Measurements from ENCODE around the gene G3BP2. TPM values are rescaled to one million over a fixed set of nuclear protein-coding genes. Genes with fewer than 3 reads are reported as not detected.

The G3BP2 gene
- total and polyA plus RNA-seq, 2 experiments from 2014 or later, result 103 to 411 TPM

GRCh38 chr4:75643651-75644050 lies 29.6 kb downstream of the G3BP2 start:
- H3K4me2 ChIP-seq, result no peak overlapping the region
- H3K27ac ChIP-seq (ENCODE audit: low read depth), result peak overlapping the region; percentile 26; the same call in 1 of the 2 replicates
- H2AFZ ChIP-seq, result no peak overlapping the region
- H3K4me1 ChIP-seq (ENCODE audit: insufficient read depth), result no peaks in the 10 kb centered on the region
- no peak overlapping the region for H3K4me3 ChIP-seq
- TF ChIP-seq EZH2 (IDR thresholded peaks at IDR 0.05; ENCODE audit: low read depth, unreplicated experiment) (no peak), ETS1 (IDR thresholded peaks at IDR 0.05) (no peak), REST (IDR thresholded peaks at IDR 0.05; ENCODE audit: unreplicated experiment) (no peak), CREB1 (CRISPR knock-in tag; IDR thresholded peaks at IDR 0.05; ENCODE audit: low read depth) (no peak), ZNF462 (CRISPR knock-in tag; IDR thresholded peaks at IDR 0.05) (no peak), POLR2AphosphoS5 (IDR thresholded peaks at IDR 0.05; ENCODE audit: low read depth) (no peak), ZNF331 (CRISPR knock-in tag; IDR thresholded peaks at IDR 0.05; ENCODE audit: low read depth) (no peak), NANOG (IDR thresholded peaks at IDR 0.05; ENCODE audit: borderline replicate concordance) (no peak)
- peaks cover 24% of the 10 kb centered on the region; the same call in 1 of the 2 replicates for H4K20me1 ChIP-seq (replicated peaks; ENCODE audit: insufficient read depth)
- H3K27me3 ChIP-seq (ENCODE audit: insufficient read depth), result no peaks in the 10 kb centered on the region
- H3K9me2 ChIP-seq (ENCODE audit: insufficient read depth), result no peaks in the 10 kb centered on the region
- H3K27ac Mint-ChIP-seq, result no peak overlapping the region
- no peak overlapping the region for H3K4me3 Mint-ChIP-seq
- H3K36me3 ChIP-seq (ENCODE audit: insufficient read depth), result peaks cover 50% of the 10 kb centered on the region
- H3K79me2 ChIP-seq (replicated peaks; ENCODE audit: insufficient read depth), result peaks cover 8% of the 10 kb centered on the region
- H3K36me3 Mint-ChIP-seq (ENCODE audit: low read depth), result peaks cover 69% of the 10 kb centered on the region
- H3K4me1 Mint-ChIP-seq, result peaks cover 5% of the 10 kb centered on the region; the same call in 1 of the 3 replicates
- peaks cover 5% of the 10 kb centered on the region for H3K27me3 Mint-ChIP-seq (ENCODE audit: insufficient read depth, low read depth, poor library complexity)
- no peak for ATAC-seq
- peaks cover 10% of the 10 kb centered on the region for H3F3A ChIP-seq (replicated peaks; ENCODE audit: low read depth)
- no peak for DNase-seq (ENCODE audit: low spot score)
- H3K9me3 Mint-ChIP-seq, result no peaks in the 10 kb centered on the region
